22Rv1 (cell line): ENCODE data around the gene LOXL3.

Experiments used
- ZFX ChIP-seq: fragments of 450-650 bp; IDR thresholded peaks from 2 replicates; pipeline ENCODE4 v1.6.1; 2017; ENCODE audit warnings: antibody characterized with exemption, borderline replicate concordance
- TF ChIP-seq, protein P1 (sequence below): fragments of 450-650 bp; IDR thresholded peaks from 2 replicates; pipeline ENCODE4 v1.5.1; 2017; ENCODE audit warnings: mild to moderate bottlenecking

DNA sequence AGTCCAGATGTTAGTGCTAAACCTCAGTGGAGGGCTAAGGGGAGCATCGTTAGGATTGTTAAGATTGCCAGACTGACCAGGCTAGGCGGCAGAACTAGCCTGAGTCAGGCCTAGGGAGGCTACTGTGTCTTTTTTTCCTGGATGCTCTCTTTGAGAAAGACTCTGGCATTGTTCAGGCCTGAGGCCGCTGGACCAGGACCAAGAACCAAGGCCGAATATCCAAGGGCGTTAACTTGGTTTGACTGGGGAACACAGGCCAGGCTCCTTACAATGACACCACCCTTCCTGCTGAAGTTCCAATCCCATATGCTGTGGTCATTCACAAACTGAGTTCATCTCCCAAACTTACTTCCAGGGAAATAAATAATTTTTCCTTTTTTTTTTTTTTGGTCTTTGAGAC lies 13.5 kb downstream of the LOXL3 start:
- TF ChIP-seq, protein P1, sequence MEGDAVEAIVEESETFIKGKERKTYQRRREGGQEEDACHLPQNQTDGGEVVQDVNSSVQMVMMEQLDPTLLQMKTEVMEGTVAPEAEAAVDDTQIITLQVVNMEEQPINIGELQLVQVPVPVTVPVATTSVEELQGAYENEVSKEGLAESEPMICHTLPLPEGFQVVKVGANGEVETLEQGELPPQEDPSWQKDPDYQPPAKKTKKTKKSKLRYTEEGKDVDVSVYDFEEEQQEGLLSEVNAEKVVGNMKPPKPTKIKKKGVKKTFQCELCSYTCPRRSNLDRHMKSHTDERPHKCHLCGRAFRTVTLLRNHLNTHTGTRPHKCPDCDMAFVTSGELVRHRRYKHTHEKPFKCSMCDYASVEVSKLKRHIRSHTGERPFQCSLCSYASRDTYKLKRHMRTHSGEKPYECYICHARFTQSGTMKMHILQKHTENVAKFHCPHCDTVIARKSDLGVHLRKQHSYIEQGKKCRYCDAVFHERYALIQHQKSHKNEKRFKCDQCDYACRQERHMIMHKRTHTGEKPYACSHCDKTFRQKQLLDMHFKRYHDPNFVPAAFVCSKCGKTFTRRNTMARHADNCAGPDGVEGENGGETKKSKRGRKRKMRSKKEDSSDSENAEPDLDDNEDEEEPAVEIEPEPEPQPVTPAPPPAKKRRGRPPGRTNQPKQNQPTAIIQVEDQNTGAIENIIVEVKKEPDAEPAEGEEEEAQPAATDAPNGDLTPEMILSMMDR, result no peak
- no peak for TF ChIP-seq ZFX
